HEK293 (cell line): Measurements from ENCODE around the gene MYCBPAP.

Experiments
- FEZF1 ChIP-seq: fragments of 450-650 bp; formaldehyde crosslinking; IDR thresholded peaks from 2 replicates; pipeline ENCODE4 v1.5.1; 2016; ENCODE audit warnings: missing biosample characterization, missing genetic modification characterization
- GLIS2 ChIP-seq: fragments of 450-650 bp; formaldehyde crosslinking; IDR thresholded peaks from 2 replicates; pipeline ENCODE4 v1.5.1; 2016; ENCODE audit warnings: missing biosample characterization, missing genetic modification characterization
- KLF7 ChIP-seq: fragments of 450-650 bp; formaldehyde crosslinking; IDR thresholded peaks from 2 replicates; pipeline ENCODE4 v1.5.1; 2016; ENCODE audit warnings: missing biosample characterization, missing genetic modification characterization, borderline replicate concordance
- MYNN ChIP-seq: fragments of 450-650 bp; formaldehyde crosslinking; IDR thresholded peaks from 2 replicates; pipeline ENCODE4 v1.5.1; 2016; ENCODE audit warnings: missing biosample characterization, missing genetic modification characterization, borderline replicate concordance
- MZF1 ChIP-seq: fragments of 450-650 bp; formaldehyde crosslinking; IDR thresholded peaks from 2 replicates; pipeline ENCODE4 v1.5.1; 2017; ENCODE audit warnings: missing biosample characterization, missing genetic modification characterization, borderline replicate concordance
- OSR2 ChIP-seq: fragments of 450-650 bp; formaldehyde crosslinking; IDR thresholded peaks from 2 replicates; pipeline ENCODE4 v1.5.1; 2016; ENCODE audit warnings: missing biosample characterization, missing genetic modification characterization
- PBX3 ChIP-seq: sonication (generic); formaldehyde crosslinking; IDR thresholded peaks from 2 replicates; pipeline ENCODE4 v1.8.1; 2022; ENCODE audit warnings: mild to moderate bottlenecking, moderate library complexity, missing genetic modification reagents
- PRDM1 ChIP-seq: fragments of 450-650 bp; formaldehyde crosslinking; IDR thresholded peaks from 2 replicates; pipeline ENCODE4; 2016; ENCODE audit warnings: missing biosample characterization, missing genetic modification characterization
- PRDM4 ChIP-seq: fragments of 450-650 bp; formaldehyde crosslinking; IDR thresholded peaks from 2 replicates; pipeline ENCODE4 v1.5.1; 2017; ENCODE audit warnings: missing biosample characterization, missing genetic modification characterization
- SP2 ChIP-seq: fragments of 450-650 bp; formaldehyde crosslinking; IDR thresholded peaks from 2 replicates; pipeline ENCODE4 v1.5.1; 2016; ENCODE audit warnings: missing biosample characterization, missing genetic modification characterization
- SP3 ChIP-seq: fragments of 450-650 bp; formaldehyde crosslinking; IDR thresholded peaks from 2 replicates; pipeline ENCODE4 v1.5.1; 2016; ENCODE audit warnings: missing biosample characterization, missing genetic modification characterization
- ZBTB44 ChIP-seq: fragments of 450-650 bp; IDR thresholded peaks from 2 replicates; pipeline ENCODE4 v1.5.1; 2018; ENCODE audit warnings: missing biosample characterization, mild to moderate bottlenecking, missing genetic modification characterization
- ZBTB6 ChIP-seq: fragments of 450-650 bp; formaldehyde crosslinking; IDR thresholded peaks from 2 replicates; pipeline ENCODE4 v1.5.1; 2017; ENCODE audit warnings: missing biosample characterization, missing genetic modification characterization
- ZFP69B ChIP-seq: fragments of 450-650 bp; formaldehyde crosslinking; IDR thresholded peaks from 2 replicates; pipeline ENCODE4 v1.5.1; 2016; ENCODE audit warnings: missing biosample characterization, missing genetic modification characterization
- ZNF146 ChIP-seq: fragments of 450-650 bp; formaldehyde crosslinking; IDR thresholded peaks from 2 replicates; pipeline ENCODE4 v1.5.1; 2016; ENCODE audit warnings: missing biosample characterization, missing genetic modification characterization
- ZNF148 ChIP-seq: fragments of 450-650 bp; formaldehyde crosslinking; IDR thresholded peaks from 2 replicates; pipeline ENCODE4 v1.5.0; 2017; ENCODE audit warnings: missing biosample characterization, missing genetic modification characterization, borderline replicate concordance
- ZNF223 ChIP-seq: fragments of 450-650 bp; formaldehyde crosslinking; IDR thresholded peaks from 2 replicates; pipeline ENCODE4 v1.5.1; 2016; ENCODE audit warnings: missing biosample characterization, missing genetic modification characterization
- ZNF280D ChIP-seq: fragments of 450-650 bp; formaldehyde crosslinking; IDR thresholded peaks from 2 replicates; pipeline ENCODE4 v1.5.1; 2016; ENCODE audit warnings: missing biosample characterization, missing genetic modification characterization
- ZNF335 ChIP-seq: fragments of 450-650 bp; formaldehyde crosslinking; conservative IDR thresholded peaks from 2 replicates; pipeline ENCODE4 v1.5.1; 2016; ENCODE audit warnings: missing biosample characterization, missing genetic modification characterization
- ZNF416 ChIP-seq: fragments of 450-650 bp; formaldehyde crosslinking; IDR thresholded peaks from 2 replicates; pipeline ENCODE4 v1.5.1; 2016; ENCODE audit warnings: missing biosample characterization, missing genetic modification characterization
- ZNF426 ChIP-seq: fragments of 450-650 bp; formaldehyde crosslinking; IDR thresholded peaks from 2 replicates; pipeline ENCODE4 v1.5.1; 2017; ENCODE audit warnings: missing biosample characterization, missing genetic modification characterization, mild to moderate bottlenecking, inconsistent platforms, moderate library complexity
- ZNF548 ChIP-seq: fragments of 450-650 bp; formaldehyde crosslinking; IDR thresholded peaks from 2 replicates; pipeline ENCODE4 v1.5.1; 2016; ENCODE audit warnings: missing biosample characterization, missing genetic modification characterization
- ZNF571 ChIP-seq: fragments of 450-650 bp; formaldehyde crosslinking; IDR thresholded peaks from 2 replicates; pipeline ENCODE4 v1.5.0; 2017; ENCODE audit warnings: missing biosample characterization, missing genetic modification characterization
- ZNF596 ChIP-seq: fragments of 450-650 bp; IDR thresholded peaks from 2 replicates; pipeline ENCODE4 v1.5.0; 2018; ENCODE audit warnings: missing biosample characterization, mild to moderate bottlenecking, missing genetic modification characterization, moderate library complexity
- ZNF658 ChIP-seq: fragments of 450-650 bp; formaldehyde crosslinking; IDR thresholded peaks from 2 replicates; pipeline ENCODE4; 2016; ENCODE audit warnings: missing biosample characterization, missing genetic modification characterization
- ZNF660 ChIP-seq: fragments of 450-650 bp; IDR thresholded peaks from 2 replicates; pipeline ENCODE4 v1.5.1; 2018; ENCODE audit warnings: missing biosample characterization, mild to moderate bottlenecking, missing genetic modification characterization
- ZNF701 ChIP-seq: fragments of 450-650 bp; formaldehyde crosslinking; IDR thresholded peaks from 2 replicates; pipeline ENCODE4 v1.5.1; 2016; ENCODE audit warnings: missing biosample characterization, missing genetic modification characterization
- ZNF785 ChIP-seq: fragments of 450-650 bp; formaldehyde crosslinking; IDR thresholded peaks from 2 replicates; pipeline ENCODE4 v1.5.1; 2016; ENCODE audit warnings: missing biosample characterization, missing genetic modification characterization
- ZNF791 ChIP-seq: fragments of 450-650 bp; formaldehyde crosslinking; IDR thresholded peaks from 2 replicates; pipeline ENCODE4 v1.5.1; 2016; ENCODE audit warnings: missing biosample characterization, missing genetic modification characterization
- ZSCAN23 ChIP-seq: fragments of 450-650 bp; formaldehyde crosslinking; IDR thresholded peaks from 2 replicates; pipeline ENCODE4 v1.5.1; 2016; ENCODE audit warnings: missing biosample characterization, missing genetic modification characterization

MYCBPAP gene

GRCh38 chr17:50560185-50560824 lies 52.1 kb downstream of the MYCBPAP start, which contains the start of gene CACNA1G (continued):
- TF ChIP-seq MYNN (tag by site-specific recombination) (no peak), ZNF701 (tag by site-specific recombination) (no peak), ZNF335 (peak; percentile 92), ZNF785 (tag by site-specific recombination) (no peak), ZNF280D (tag by site-specific recombination) (no peak), ZNF658 (tag by site-specific recombination) (no peak), SP3 (tag by site-specific recombination) (peak; percentile 87), ZBTB44 (tag by site-specific recombination) (no peak), SP2 (tag by site-specific recombination) (peak; percentile 86), FEZF1 (tag by site-specific recombination) (no peak), ZNF660 (no peak), ZNF416 (no peak), ZNF148 (tag by site-specific recombination) (no peak), OSR2 (tag by site-specific recombination) (no peak), ZNF223 (tag by site-specific recombination) (no peak), ZNF426 (tag by site-specific recombination) (no peak), ZNF548 (tag by site-specific recombination) (no peak), PBX3 (CRISPR knock-in tag) (no peak; the same call in 1 of the 2 replicates), ZNF791 (tag by site-specific recombination) (no peak), PRDM1 (tag by site-specific recombination) (0 out of 2 replicates have a peak, but pooled peaks have one; percentile 19), ZSCAN23 (tag by site-specific recombination) (no peak), KLF7 (tag by site-specific recombination) (no peak), PRDM4 (tag by site-specific recombination) (no peak), GLIS2 (tag by site-specific recombination) (peak; percentile 59; the same call in 1 of the 2 replicates), MZF1 (no peak), ZBTB6 (tag by site-specific recombination) (no peak), ZNF596 (tag by site-specific recombination) (peak; percentile 72; the same call in 1 of the 2 replicates), ZNF571 (tag by site-specific recombination) (no peak), ZFP69B (tag by site-specific recombination) (no peak), ZNF146 (tag by site-specific recombination) (no peak)
